ENCODE measurements around the gene CALB2. TPM values are rescaled to one million over a fixed set of nuclear protein-coding genes. Genes with fewer than 3 reads are reported as not detected.

Gene CALB2
- total RNA-seq, 1 donor from 2014 or later, result 0.12 TPM

DNA sequence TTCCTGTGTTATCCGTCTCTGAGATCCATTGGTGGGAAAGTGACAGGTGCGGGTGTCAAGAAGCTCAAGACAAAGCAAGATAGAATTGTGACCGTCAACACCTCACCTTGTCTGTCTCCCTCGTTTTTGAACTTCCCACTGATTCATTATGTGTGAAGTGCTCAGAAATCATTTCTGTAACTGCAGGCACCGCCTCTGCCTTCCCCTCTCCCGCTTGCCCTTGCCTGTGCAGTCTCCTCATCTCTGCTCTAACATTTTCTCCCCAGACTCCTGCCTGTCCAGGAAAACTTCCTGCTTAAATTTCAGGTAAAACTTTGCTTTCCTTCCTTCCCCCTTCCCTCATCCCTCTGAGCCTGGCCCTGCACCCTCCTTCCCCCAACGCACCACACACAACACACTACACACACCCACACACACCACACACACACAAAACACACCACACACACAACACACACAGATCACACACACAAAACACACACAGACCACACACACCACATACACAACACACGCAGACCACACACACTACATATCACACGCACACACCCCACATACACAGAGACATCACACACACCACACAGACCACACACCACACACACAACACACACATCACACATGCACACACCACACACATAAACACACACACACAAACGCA, 25.7 kb downstream of the CALB2 start:
- no peak overlapping the region for H3K4me3 ChIP-seq (ENCODE audit: low read depth, low read length)
- no peak for DNase-seq (ENCODE audit: low read depth)
- TF ChIP-seq CTCF (conservative IDR thresholded peaks at IDR 0.05; ENCODE audit: low read depth, low read length), result no peak

GRCh38 chr16:71387045-71387871, 28.7 kb downstream of the CALB2 start:
- TF ChIP-seq CTCF (conservative IDR thresholded peaks at IDR 0.05; ENCODE audit: low read depth, low read length), result no peak
- H3K4me3 ChIP-seq (ENCODE audit: low read depth, low read length), result no peak overlapping the region

DNA sequence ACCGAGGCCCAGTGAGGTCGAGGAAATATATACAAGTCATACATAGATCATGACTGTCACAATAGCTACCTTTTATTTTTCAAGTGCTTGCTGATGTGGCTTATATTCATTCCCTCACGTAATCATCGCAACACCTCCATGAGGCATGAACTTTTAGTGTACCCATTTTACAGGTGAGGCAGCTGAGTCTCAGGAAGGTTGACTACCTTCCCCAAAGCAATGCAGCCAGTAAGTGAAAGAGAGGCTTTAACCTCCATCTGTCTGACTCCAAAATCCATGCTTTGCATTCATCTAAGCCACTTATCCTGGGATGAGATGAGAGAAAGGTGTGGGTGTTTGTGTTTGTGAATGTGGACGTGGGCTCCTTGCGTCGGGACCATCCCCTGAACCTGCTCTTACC, 30.8 kb downstream of the CALB2 start:
- H3K4me3 ChIP-seq (ENCODE audit: low read depth, low read length), result no peak overlapping the region
- DNase-seq (ENCODE audit: low read depth), result no peak
- TF ChIP-seq CTCF (conservative IDR thresholded peaks at IDR 0.05; ENCODE audit: low read depth, low read length), result no peak

More at GRCh38 chr16:71387045-71387871, 28.7 kb downstream of the CALB2 start:
- no peak for DNase-seq (ENCODE audit: low read depth)

GRCh38 chr16:71396594-71396993, 38.1 kb downstream of the CALB2 start:
- no peak for TF ChIP-seq CTCF (conservative IDR thresholded peaks at IDR 0.05; ENCODE audit: low read depth, low read length)
- DNase-seq (ENCODE audit: low read depth), result no peak

DNA sequence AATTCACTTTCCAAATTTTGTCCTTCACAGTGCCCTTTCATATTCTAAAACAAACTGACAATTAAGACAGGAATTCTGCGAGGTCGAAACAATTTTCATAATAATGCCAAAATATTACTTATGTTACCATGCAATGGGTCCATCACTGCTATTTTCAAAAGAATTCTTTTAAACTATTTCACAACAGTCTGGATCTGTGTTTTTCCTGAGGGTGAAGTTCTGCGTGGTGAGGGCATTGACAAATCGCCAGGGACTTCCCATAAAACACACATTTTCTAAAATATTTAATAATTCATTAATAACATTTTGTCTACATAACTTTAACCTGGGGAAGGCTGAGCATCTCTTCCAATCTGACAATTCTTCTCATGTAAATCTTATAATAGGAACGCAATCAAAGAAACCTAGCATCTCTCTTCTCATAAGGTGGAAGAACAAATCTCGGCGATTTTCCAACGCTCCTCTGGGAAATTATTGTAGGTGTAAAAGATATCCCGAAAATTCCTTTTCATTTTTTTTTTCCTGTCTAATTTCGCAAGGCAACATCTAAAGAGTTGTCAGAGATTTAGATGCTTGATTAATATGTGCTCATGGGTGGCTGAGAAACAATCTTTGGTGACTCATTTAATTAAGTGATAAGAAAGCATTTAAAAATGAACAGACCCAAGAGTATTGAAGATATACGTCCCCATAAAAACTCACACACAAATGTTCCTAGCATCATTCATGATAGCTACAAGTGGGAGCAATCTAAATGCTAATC, 41.5 kb downstream of the CALB2 start:
- TF ChIP-seq CTCF (conservative IDR thresholded peaks at IDR 0.05; ENCODE audit: low read depth, low read length), result no peak
- no peak overlapping the region for H3K4me3 ChIP-seq (ENCODE audit: low read depth, low read length)
- DNase-seq (ENCODE audit: low read depth), result no peak

More at GRCh38 chr16:71396594-71396993, 38.1 kb downstream of the CALB2 start:
- no peak overlapping the region for H3K4me3 ChIP-seq (ENCODE audit: low read depth, low read length)

DNA sequence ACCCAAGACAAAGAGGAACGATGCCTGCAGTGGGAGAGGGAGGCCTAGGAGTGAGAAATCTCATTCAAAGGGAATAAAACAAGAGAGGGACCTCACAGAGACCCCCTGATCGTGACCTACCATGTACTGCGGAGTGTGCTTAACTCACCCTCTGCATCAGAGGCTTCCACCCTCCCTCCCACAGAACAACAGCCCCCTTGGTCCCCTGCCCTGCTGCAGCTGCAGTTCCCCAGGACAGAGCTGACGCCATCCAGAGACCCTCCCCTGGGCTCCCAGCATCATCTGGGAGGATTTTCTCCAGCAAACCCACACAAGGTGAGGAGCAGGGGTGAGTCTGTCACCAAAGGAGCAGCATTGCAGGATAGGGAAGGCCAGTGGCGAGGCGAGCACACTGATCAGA, 43.5 kb downstream of the CALB2 start:
- H3K4me3 ChIP-seq (ENCODE audit: low read depth, low read length), result no peak overlapping the region
- no peak for TF ChIP-seq CTCF (conservative IDR thresholded peaks at IDR 0.05; ENCODE audit: low read depth, low read length)
- no peak for DNase-seq (ENCODE audit: low read depth)
